HG02981 (cell line): ENCODE results near the gene TRPC1.
"Not testable (repeated sequence)": the region's sequence is repeated elsewhere in the genome, so short reads cannot be mapped to it uniquely, and the experiment has no call there.

ENCODE experiments used
- ATAC-seq: cut with Tn5 transposase; IDR thresholded peaks from one replicate; pipeline ENCODE4 v1.9.1; 2021; ENCODE audit warnings: mild to moderate bottlenecking, moderate library complexity; ENCODE audit not compliant: unreplicated experiment

TRPC1 gene

DNA sequence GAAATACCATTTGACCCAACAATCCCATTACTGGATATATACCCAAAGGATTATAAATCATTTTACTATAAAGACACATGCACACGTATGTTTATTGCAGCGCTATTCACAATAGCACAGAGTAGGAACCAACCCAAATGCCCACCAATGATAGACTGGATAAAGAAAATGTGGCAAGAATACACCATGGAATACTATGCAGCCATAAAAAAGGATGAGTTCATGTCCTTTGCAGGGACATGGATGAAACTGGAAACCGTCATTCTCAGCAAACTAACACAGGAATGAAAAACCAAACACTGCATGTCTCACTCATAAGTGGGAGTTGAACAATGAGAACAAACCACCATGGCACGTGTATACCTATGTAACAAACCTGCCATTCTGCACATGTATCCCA, 26.7 kb downstream of the TRPC1 start:
- ATAC-seq = not testable (repeated sequence)

GRCh38 chr3:142752605-142753004, 28.8 kb downstream of the TRPC1 start:
- not testable (repeated sequence) for ATAC-seq

GRCh38 chr3:142754494-142754893, 30.7 kb downstream of the TRPC1 start:
- no peak for ATAC-seq

- no peak for ATAC-seq
These were observed 44.5 kb downstream of the TRPC1 start for GRCh38 chr3:142768338-142768737.

DNA sequence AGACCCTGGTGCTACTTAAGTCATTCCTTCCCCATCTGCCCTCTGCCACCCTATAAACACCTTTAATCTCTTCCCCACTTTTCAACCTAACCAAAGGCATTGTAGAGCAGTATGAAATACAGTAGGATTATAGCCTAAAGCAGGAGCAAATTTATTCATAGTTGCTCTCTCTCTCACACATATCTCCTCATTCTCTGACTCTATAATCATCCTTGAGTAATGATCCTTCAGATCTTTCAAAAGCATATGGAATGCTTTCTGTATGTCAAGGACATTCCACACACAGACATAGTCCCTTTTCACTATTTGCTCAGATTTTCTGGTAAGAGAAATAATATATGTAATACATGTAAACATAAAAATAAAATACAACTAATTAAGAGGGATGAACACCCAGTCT, 54.1 kb downstream of the TRPC1 start:
- ATAC-seq = no peak

GRCh38 chr3:142778541-142778940, 54.7 kb downstream of the TRPC1 start:
- ATAC-seq = no peak

GRCh38 chr3:142779591-142779990, 55.8 kb downstream of the TRPC1 start:
- ATAC-seq = no peak

- no peak for ATAC-seq
These were observed 58.8 kb downstream of the TRPC1 start for GRCh38 chr3:142782616-142783015.

DNA sequence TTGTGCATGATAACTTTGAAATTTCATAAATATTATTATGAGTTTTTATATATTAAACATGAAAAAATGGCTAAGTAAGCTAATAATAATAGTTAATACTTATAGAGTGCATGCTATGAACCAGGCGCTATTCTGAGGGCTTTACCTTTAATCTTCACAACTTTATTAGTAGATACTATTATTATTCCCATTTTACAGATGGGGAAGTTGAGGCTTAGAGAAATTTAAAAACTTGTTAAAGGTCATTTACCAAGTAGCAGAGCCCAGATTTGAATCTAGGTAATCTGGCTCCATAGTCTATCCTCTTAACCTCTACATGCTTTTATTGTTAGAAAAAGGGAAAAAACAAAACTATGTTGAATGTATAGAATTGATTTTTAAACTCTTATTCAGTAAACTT, 60.4 kb downstream of the TRPC1 start:
- ATAC-seq = no peak

- ATAC-seq = no peak
These were observed 62.2 kb downstream of the TRPC1 start for GRCh38 chr3:142785996-142786395.

DNA sequence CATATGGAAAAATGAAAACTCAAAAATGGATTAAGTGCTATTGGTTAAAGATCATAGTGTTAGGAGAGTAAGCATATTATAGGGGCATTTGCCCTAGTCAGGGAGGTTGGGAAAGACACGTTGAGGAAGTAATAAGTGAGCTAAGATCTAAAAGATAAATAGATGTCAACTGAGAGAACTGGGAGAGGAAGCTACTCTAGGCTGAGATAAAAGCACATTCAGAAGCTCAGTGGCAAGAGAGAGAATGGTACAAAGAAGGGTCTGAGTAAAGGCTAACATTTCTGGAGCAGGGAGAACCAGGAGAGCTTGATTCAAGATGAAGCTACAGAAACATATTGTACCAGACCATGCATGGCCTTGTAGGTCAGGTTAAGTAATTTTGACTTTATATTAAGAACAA, 63.9 kb downstream of the TRPC1 start:
- no peak for ATAC-seq

- ATAC-seq = no peak
These were observed 70.7 kb downstream of the TRPC1 start for GRCh38 chr3:142794508-142794907.

- ATAC-seq = no peak
These were observed 71.5 kb downstream of the TRPC1 start for GRCh38 chr3:142795332-142795731.

GRCh38 chr3:142796823-142797222, 73.0 kb downstream of the TRPC1 start:
- no peak for ATAC-seq

DNA sequence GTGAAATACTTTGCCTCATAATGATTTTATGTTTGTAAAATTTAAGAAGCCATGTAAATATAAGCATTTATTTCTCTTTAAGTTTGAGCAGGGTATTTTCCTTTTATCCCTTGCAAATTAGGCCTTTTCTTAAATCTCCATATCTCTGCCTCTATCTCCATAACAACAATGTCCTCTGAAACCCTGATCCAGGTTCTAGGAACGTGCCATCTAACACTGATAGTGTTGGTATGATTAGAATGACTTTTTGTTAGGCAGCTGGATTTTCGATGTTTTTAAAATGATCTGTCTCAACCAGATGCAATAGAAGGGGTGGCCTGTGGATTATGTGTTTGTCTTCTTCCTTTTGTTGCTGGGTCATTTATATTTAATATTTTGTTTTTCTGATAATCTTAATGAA, 77.9 kb downstream of the TRPC1 start:
- ATAC-seq = no peak

- ATAC-seq = no peak
These were observed 79.1 kb downstream of the TRPC1 start for GRCh38 chr3:142802891-142803290.

DNA sequence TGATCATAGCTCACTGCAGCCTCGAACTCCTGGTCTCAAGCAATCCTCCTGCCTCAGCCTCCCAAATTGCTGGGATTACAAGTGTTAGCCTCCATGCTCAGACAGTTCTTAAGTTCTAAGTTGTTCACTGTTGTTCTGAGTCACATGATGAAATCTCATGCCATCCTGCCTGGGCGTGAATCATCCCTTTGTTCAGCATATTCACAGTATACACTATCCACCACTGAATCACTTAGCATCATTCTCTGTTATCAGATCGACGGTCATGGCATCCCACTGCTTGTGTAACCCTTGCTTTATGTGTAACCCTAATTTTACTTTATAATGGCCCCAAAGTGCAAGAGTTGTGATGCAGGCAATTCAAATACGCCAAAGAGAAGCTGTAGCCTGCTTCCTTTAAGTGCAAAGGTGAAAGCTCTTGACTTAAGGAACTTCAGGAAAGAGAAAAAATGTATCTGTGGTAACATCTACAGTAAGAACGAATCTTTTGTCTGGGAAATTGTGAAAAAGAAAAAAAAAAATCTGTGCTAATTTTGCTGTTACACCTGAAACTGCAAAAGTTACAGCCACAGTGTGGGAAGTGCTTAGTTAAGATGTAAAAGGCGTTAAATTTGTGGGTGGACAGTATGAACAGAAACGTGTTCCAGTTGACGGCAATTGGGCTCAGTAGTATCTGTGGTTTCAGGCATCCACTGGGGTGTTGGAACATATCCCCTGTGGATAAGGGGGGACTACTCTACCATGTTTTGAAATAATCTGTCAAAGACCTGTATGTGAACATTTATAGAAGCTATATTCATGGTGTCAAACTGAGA, 84.5 kb downstream of the TRPC1 start:
- ATAC-seq = no peak

DNA sequence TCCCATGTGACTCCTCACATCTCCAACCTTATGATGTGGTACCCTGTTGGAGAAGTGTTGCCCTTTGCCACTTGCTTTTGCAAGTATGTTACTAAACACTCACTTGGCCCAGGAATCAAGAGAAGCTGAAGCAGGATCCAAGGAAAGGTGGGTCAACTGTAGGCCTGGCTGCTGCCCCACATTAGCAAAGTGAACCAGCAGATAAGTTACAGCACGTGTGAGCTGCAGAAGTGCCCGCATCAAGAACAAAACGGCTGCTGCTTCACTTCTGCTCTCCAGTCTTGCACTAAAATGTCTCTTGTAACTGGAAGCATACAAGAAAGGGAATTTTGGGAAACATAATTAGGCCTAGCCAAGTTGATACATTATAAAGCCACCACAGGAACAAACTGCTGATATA, 85.4 kb downstream of the TRPC1 start:
- no peak for ATAC-seq

DNA sequence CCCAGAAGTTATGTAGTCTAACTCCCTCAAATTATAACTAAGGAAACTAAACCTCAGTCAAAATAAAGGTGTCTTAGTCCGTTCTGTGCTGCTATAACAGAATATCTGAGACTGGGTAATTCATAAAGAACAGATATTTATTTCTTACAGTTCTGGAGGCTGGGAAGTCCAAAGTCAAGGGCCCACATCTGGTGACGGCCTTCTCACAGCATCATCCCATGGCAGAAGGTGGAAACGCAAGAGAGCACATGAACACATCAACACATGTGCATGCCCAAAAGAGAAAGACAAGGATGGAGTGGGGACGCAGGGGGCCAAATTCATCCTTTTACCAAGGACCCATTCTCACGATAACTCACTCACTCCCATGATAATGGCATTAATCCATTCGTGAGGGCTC, 92.0 kb downstream of the TRPC1 start:
- ATAC-seq = no peak

DNA sequence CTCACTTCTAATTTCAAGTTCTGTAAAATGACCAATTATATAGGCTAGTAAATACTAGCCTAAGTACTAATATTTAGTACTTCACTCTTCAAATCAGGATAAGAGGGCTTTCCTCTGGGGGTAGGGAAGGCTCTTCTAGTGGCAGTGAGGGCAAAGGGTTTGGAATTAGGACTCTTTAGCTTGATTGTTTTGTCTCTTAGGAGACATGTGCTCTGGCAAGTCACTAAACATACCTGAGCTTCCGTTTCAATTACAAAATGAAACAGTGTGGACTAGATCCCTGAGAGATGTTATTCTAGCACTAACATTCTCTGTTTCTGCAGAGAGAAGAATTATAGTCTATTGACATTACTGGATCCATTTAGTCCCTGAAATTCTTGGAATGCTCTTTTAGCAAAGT, 93.5 kb downstream of the TRPC1 start:
- ATAC-seq = no peak

DNA sequence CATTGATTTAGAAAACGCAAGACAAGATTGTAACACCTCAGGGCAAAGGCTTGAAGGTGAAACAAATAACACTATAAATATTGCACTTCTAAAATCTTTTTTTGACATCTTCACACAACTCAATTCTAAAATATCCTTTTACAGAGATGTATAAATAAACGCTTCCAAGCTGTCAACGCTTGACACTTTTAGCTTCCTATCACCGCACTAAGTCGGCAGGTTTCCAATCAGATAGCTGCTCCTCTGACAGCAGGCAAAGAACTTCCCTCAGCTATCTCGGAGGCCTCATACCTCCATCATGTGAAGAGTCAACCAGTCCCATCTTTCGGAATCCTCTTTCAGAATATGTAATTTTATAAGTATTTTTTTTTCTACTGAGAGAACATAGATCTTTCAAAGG, 94.1 kb downstream of the TRPC1 start:
- ATAC-seq = no peak

DNA sequence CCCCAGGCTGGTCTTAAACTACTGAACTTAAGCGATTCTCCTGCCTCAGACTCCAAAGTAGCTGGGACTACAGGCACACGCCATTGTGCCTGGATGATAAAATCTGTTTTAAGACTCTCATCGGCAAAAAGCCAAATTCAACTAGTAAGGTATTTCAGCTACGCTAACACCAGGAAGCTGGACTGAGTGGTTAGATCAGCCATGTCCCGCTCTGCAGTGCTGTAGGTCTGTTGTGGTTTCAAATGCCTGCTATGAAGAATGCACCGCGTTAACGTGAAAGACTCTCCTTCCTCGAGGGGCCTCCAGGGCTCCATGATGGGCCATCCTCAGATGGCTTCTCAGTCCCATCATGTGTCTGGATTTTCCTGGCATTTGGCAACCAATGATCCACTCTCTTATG, 94.8 kb downstream of the TRPC1 start:
- ATAC-seq = no peak

DNA sequence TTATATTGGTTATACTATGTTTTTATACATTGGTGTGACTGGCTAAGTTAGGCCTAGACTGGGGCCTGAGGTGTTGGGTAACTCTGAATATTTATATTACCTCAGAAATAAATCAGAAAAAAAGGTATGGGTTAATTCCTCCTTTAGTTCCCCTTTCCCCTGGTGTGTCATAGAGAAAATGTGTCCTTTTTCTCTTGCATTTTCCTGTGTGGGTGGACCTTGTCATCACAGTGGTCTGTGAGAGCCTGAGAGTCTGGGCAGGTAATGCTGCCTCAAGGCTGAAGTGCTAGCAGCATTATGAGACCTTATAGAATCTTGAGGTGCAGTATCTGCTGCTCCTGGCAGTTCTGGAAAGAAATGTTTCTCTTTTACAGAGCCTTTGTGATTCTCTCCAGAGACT, 95.3 kb downstream of the TRPC1 start:
- ATAC-seq = no peak
